Tibial nerve (tissue), 4 donors: ENCODE data around the gene PPDPF. TPM values are rescaled to one million over a fixed set of nuclear protein-coding genes. Genes with fewer than 3 reads are reported as not detected.

ENCODE experiments used
- DNase-seq, 2 donors: peaks; one replicate each; pipeline ENCODE4 v3.0.0-alpha.2; 2019; ENCODE audit warnings: low spot score in 2 of 2
- H3K27ac ChIP-seq, 4 donors: fragments of 200-600 bp; sonication (generic) in 3 of 4; one replicate each; pipeline ENCODE4 v1.5.1; 2017 to 2019; ENCODE audit warnings: mild to moderate bottlenecking in 1 of 4
- H3K27me3 ChIP-seq, 2 donors: fragments of 200-600 bp; sonication (generic) in 1 of 2; one replicate each; pipeline versions ENCODE4 v1.5.1 to v1.6.0; 2017 to 2019
- H3K36me3 ChIP-seq, 3 donors: fragments of 200-600 bp; sonication (generic); one replicate each; pipeline ENCODE4 v1.5.1; 2018 to 2019
- H3K4me1 ChIP-seq, 4 donors: fragments of 200-600 bp; sonication (generic) in 3 of 4; one replicate each; pipeline ENCODE4 v1.5.1; 2017 to 2019
- H3K4me3 ChIP-seq, 4 donors: fragments of 200-600 bp; sonication (generic) in 3 of 4; one replicate each; pipeline ENCODE4 v1.5.1; 2017 to 2019; ENCODE audit warnings: mild to moderate bottlenecking in 1 of 4, moderate library complexity in 1 of 4
- H3K9me3 ChIP-seq, 4 donors: fragments of 200-600 bp; sonication (generic) in 3 of 4; one replicate each; pipeline ENCODE4 v1.5.1; 2017 to 2019
- CTCF ChIP-seq, 5 experiments: fragments of 200-600 bp in 3 of 5; fragments of 450-650 bp in 2 of 5; sonication (generic) in 3 of 5; IDR thresholded peaks; one replicate each; pipeline ENCODE4 v1.5.1; 2016 to 2019; ENCODE audit warnings: antibody characterized with exemption in 5 of 5, mild to moderate bottlenecking in 3 of 5, moderate library complexity in 2 of 5
- EP300 ChIP-seq, 2 donors: sonication (generic); formaldehyde crosslinking; IDR thresholded peaks; one replicate each; pipeline ENCODE4 v1.6.1; 2017; ENCODE audit warnings: antibody characterized with exemption in 2 of 2, mild to moderate bottlenecking in 1 of 2
- POLR2A ChIP-seq, 2 donors: fragments of 450-650 bp; IDR thresholded peaks; one replicate each; pipeline ENCODE4 v1.6.1; 2017; ENCODE audit warnings: antibody characterized with exemption in 2 of 2, mild to moderate bottlenecking in 2 of 2, moderate library complexity in 2 of 2
- WGBS, 2 donors: methylation state at CpG; one replicate each; pipeline ENCODE4 v1.1.5; 2018; 5-methylcytosine and 5-hydroxymethylcytosine counted together
- total RNA-seq, 4 donors: library from RNA; depleted of rRNA; stranded (reverse); fragments of >200 nt; gene quantifications; one replicate each; pipeline ENCODE4 v1.1.0, GENCODE V29; 2016

PPDPF gene
- total RNA-seq, 4 donors from 2014 or later = 59.0 to 165 (median 119) TPM

- Histone ChIP-seq H3K4me3 (no peak overlapping the region), H3K27ac (no peak overlapping the region), H3K9me3 (peaks cover 0 to 5% (median 0%) of the 10 kb centered on the region in 4 donors), H3K36me3 (no peaks in the 10 kb centered on the region), H3K27me3 (peaks cover 0 to 81% of the 10 kb centered on the region in 2 donors), H3K4me1 (peaks cover 0 to 5% (median 0%) of the 10 kb centered on the region in 4 donors)
- TF ChIP-seq POLR2A (IDR thresholded peaks at IDR 0.05) = no peak
- TF ChIP-seq EP300 (IDR thresholded peaks at IDR 0.05) = no peak
- no peak for TF ChIP-seq CTCF (IDR thresholded peaks at IDR 0.05)
- DNase-seq = no peak
- 0 to 32% methylated on average over 1 to 3 of the region's 40 CpGs for WGBS, 2 donors
Observed at GRCh38 chr20:63487781-63488241, 32.8 kb upstream of the PPDPF start.

- TF ChIP-seq EP300 (IDR thresholded peaks at IDR 0.05) (no peak), POLR2A (IDR thresholded peaks at IDR 0.05) (no peak)
- no peaks in the 10 kb centered on the region for H3K36me3 ChIP-seq
- peaks cover 0 to 5% (median 0%) of the 10 kb centered on the region in 4 donors for H3K4me1 ChIP-seq
- WGBS, 2 donors = 15 to 27% methylated on average over 20 to 61 of the region's 83 CpGs
- no peak overlapping the region for H3K4me3 ChIP-seq
- H3K27me3 ChIP-seq = peaks cover 0 to 74% of the 10 kb centered on the region in 2 donors
- DNase-seq = no peak
- H3K9me3 ChIP-seq = peaks cover 0 to 5% (median 0%) of the 10 kb centered on the region in 4 donors
- no peak overlapping the region for H3K27ac ChIP-seq
Observed at GRCh38 chr20:63488315-63489251, 32.0 kb upstream of the PPDPF start.

GRCh38 chr20:63490416-63490815 is 30.1 kb upstream of the PPDPF start:
- DNase-seq = no peak
- H3K27me3 ChIP-seq = peaks cover 0 to 66% of the 10 kb centered on the region in 2 donors
- H3K9me3 ChIP-seq = peaks cover 0 to 5% (median 0%) of the 10 kb centered on the region in 4 donors
- TF ChIP-seq EP300 (IDR thresholded peaks at IDR 0.05) (no peak), POLR2A (IDR thresholded peaks at IDR 0.05) (no peak), CTCF (IDR thresholded peaks at IDR 0.05) (no peak)
- no peak overlapping the region for H3K4me3 ChIP-seq
- 75 to 76% methylated on average over 23 to 24 of the region's 24 CpGs for WGBS, 2 donors
- peaks cover 0 to 5% (median 0%) of the 10 kb centered on the region in 4 donors for H3K4me1 ChIP-seq
- H3K27ac ChIP-seq = no peak overlapping the region
- H3K36me3 ChIP-seq = no peaks in the 10 kb centered on the region

- no peak for DNase-seq
- Histone ChIP-seq H3K9me3 (peaks cover 0 to 5% (median 0%) of the 10 kb centered on the region in 4 donors), H3K36me3 (no peaks in the 10 kb centered on the region), H3K27ac (no peak overlapping the region), H3K4me3 (no peak overlapping the region), H3K27me3 (peaks cover 0 to 66% of the 10 kb centered on the region in 2 donors), H3K4me1 (peaks cover 0 to 5% (median 0%) of the 10 kb centered on the region in 4 donors)
- WGBS, 2 donors = 78 to 93% methylated on average over 2 to 4 of the region's 4 CpGs
- TF ChIP-seq CTCF (IDR thresholded peaks at IDR 0.05) (no peak), EP300 (IDR thresholded peaks at IDR 0.05) (no peak), POLR2A (IDR thresholded peaks at IDR 0.05) (no peak)
Observed at GRCh38 chr20:63491078-63491477, 29.5 kb upstream of the PPDPF start.

GRCh38 chr20:63491635-63492230 is 28.8 kb upstream of the PPDPF start:
- H3K27ac ChIP-seq = no peak overlapping the region
- no peaks in the 10 kb centered on the region for H3K36me3 ChIP-seq
- H3K4me3 ChIP-seq = no peak overlapping the region
- H3K27me3 ChIP-seq = peaks cover 0 to 67% of the 10 kb centered on the region in 2 donors
- no peaks in the 10 kb centered on the region for H3K9me3 ChIP-seq
- no peak for TF ChIP-seq CTCF (IDR thresholded peaks at IDR 0.05)
- no peak for TF ChIP-seq EP300 (IDR thresholded peaks at IDR 0.05)
- no peak for TF ChIP-seq POLR2A (IDR thresholded peaks at IDR 0.05)
- DNase-seq = no peak
- 58 to 62% methylated on average over 4 of the region's 4 CpGs for WGBS, 2 donors
- H3K4me1 ChIP-seq = peaks cover 0 to 10% (median 0%) of the 10 kb centered on the region in 4 donors
